H9 (cell line): Measurements from ENCODE around the gene TRIM37. TPM values are rescaled to one million over a fixed set of nuclear protein-coding genes. Genes with fewer than 3 reads are reported as not detected.

Source experiments
- DNase-seq: peaks from one replicate; pipeline ENCODE4 v3.0.0-alpha.2; 2017
- H2AFZ ChIP-seq: one replicate; pipeline ENCODE4 v1.6.1; 2013; ENCODE audit warnings: mild to moderate bottlenecking, low read length, control low read depth, moderate library complexity
- H2AK5ac ChIP-seq: 2 replicates; pipeline ENCODE4 v1.6.1; 2013; ENCODE audit warnings: low read length, control low read depth, mixed read lengths; ENCODE audit not compliant: insufficient read length
- H2BK120ac ChIP-seq: one replicate; pipeline ENCODE4 v1.6.1; 2013; ENCODE audit warnings: low read depth, mild to moderate bottlenecking, low read length, control low read depth, inconsistent platforms; ENCODE audit not compliant: poor library complexity, severe bottlenecking
- H2BK12ac ChIP-seq: 2 replicates; pipeline ENCODE4 v1.6.1; 2013; ENCODE audit warnings: low read length, control low read depth, mixed read lengths, low read depth; ENCODE audit not compliant: insufficient read length
- H2BK15ac ChIP-seq: 2 replicates; pipeline ENCODE4 v1.6.1; 2013; ENCODE audit warnings: low read depth, low read length, control low read depth
- H2BK20ac ChIP-seq: one replicate; pipeline ENCODE4 v1.6.1; 2013; ENCODE audit warnings: low read depth, mild to moderate bottlenecking, low read length, control low read depth, inconsistent platforms; ENCODE audit not compliant: poor library complexity, severe bottlenecking
- H2BK5ac ChIP-seq: 2 replicates; pipeline ENCODE4 v1.6.1; 2013; ENCODE audit warnings: low read length, control low read depth, mixed read lengths; ENCODE audit not compliant: insufficient read length
- H3K14ac ChIP-seq: 2 replicates; pipeline ENCODE4 v1.6.1; 2013; ENCODE audit warnings: low read length, control low read depth; ENCODE audit not compliant: insufficient read depth
- H3K18ac ChIP-seq: 2 replicates; pipeline ENCODE4 v1.6.1; 2013; ENCODE audit warnings: low read depth, mild to moderate bottlenecking, mixed read lengths, low read length, control low read depth; ENCODE audit not compliant: insufficient read length
- H3K23ac ChIP-seq: 2 replicates; pipeline ENCODE4 v1.6.1; 2013; ENCODE audit warnings: low read length, control low read depth, mixed read lengths, low read depth; ENCODE audit not compliant: insufficient read length
- H3K23me2 ChIP-seq: 2 replicates; pipeline ENCODE4 v1.6.1; 2013; ENCODE audit warnings: low read depth, mild to moderate bottlenecking, mixed read lengths, low read length, control low read depth; ENCODE audit not compliant: insufficient read length, poor library complexity, severe bottlenecking
- H3K27ac ChIP-seq: 2 replicates; pipeline ENCODE4 v1.5.1; 2013; ENCODE audit warnings: low read length, control low read depth, mixed read lengths, low read depth; ENCODE audit not compliant: insufficient read length
- H3K27me3 ChIP-seq: 2 replicates; pipeline ENCODE4 v1.6.1; 2013; ENCODE audit warnings: low read length, control low read depth, inconsistent platforms; ENCODE audit not compliant: insufficient read depth
- H3K4ac ChIP-seq: 2 replicates; pipeline ENCODE4 v1.6.1; 2013; ENCODE audit warnings: low read depth, mild to moderate bottlenecking, control low read depth, inconsistent platforms, low read length, moderate library complexity
- H3K4me1 ChIP-seq: 2 replicates; pipeline ENCODE4 v1.6.1; 2013; ENCODE audit warnings: low read length, control low read depth, inconsistent platforms; ENCODE audit not compliant: insufficient read depth
- H3K4me2 ChIP-seq: 2 replicates; pipeline ENCODE4 v1.6.1; 2013; ENCODE audit warnings: low read length, control low read depth, mixed read lengths; ENCODE audit not compliant: insufficient read length, insufficient read depth
- H3K56ac ChIP-seq: 2 replicates; pipeline ENCODE4 v1.6.1; 2013; ENCODE audit warnings: low read depth, mild to moderate bottlenecking, mixed read lengths, low read length, control low read depth; ENCODE audit not compliant: insufficient read length
- H3K79me1 ChIP-seq: 2 replicates; pipeline ENCODE4 v1.6.1; 2013; ENCODE audit warnings: low read depth, mild to moderate bottlenecking, moderate library complexity, low read length, control low read depth, inconsistent platforms; ENCODE audit not compliant: insufficient read depth, poor library complexity, severe bottlenecking
- H3K79me2 ChIP-seq: 2 replicates; pipeline ENCODE4 v1.6.1; 2013; ENCODE audit warnings: low read length, control low read depth, inconsistent platforms; ENCODE audit not compliant: insufficient read depth
- H3K9ac ChIP-seq: 2 replicates; pipeline ENCODE4 v1.6.1; 2013; ENCODE audit warnings: low read length, control low read depth, mixed read lengths; ENCODE audit not compliant: insufficient read length; ENCODE audit errors: extremely low read depth
- H3K9me3 ChIP-seq: one replicate; pipeline ENCODE4 v1.6.1; 2013; ENCODE audit warnings: low read depth, low read length, inconsistent platforms; ENCODE audit not compliant: control insufficient read depth
- H3T11ph ChIP-seq: one replicate; pipeline ENCODE4 v1.6.1; 2013; ENCODE audit warnings: mild to moderate bottlenecking, low read length, control low read depth, inconsistent platforms
- H4K20me1 ChIP-seq: one replicate; pipeline ENCODE4 v1.6.1; 2013; ENCODE audit not compliant: control insufficient read depth, insufficient read length, insufficient read depth
- H4K5ac ChIP-seq: 2 replicates; pipeline ENCODE4 v1.6.1; 2013; ENCODE audit warnings: low read depth, mild to moderate bottlenecking, mixed read lengths, low read length, control low read depth; ENCODE audit not compliant: insufficient read length
- H4K8ac ChIP-seq: replicated peaks from 2 replicates; pipeline ENCODE4 v1.6.1; 2013; ENCODE audit warnings: low read length, control low read depth, mixed read lengths, low read depth; ENCODE audit not compliant: insufficient read length
- H4K91ac ChIP-seq: 2 replicates; pipeline ENCODE4 v1.6.1; 2013; ENCODE audit warnings: low read depth, mild to moderate bottlenecking, moderate library complexity, mixed read lengths, low read length, control low read depth; ENCODE audit not compliant: insufficient read length
- H3K27ac Mint-ChIP-seq, 3 experiments: 2 replicates in 2 of 3; 3 replicates in 1 of 3; pipeline ENCODE4 v1.8.0; 2020 to 2021; ENCODE audit warnings: mixed read lengths in 3 of 3, mild to moderate bottlenecking in 1 of 3, moderate library complexity in 1 of 3
- H3K27me3 Mint-ChIP-seq: 2 replicates; pipeline ENCODE4 v1.8.0; 2021; ENCODE audit warnings: low read depth, mild to moderate bottlenecking, moderate library complexity, mixed read lengths
- H3K36me3 Mint-ChIP-seq, 3 experiments: 2 replicates in 2 of 3; 3 replicates in 1 of 3; pipeline ENCODE4 v1.8.0; 2020 to 2021; ENCODE audit warnings: low read depth in 3 of 3, mixed read lengths in 3 of 3; ENCODE audit not compliant: insufficient read depth in 1 of 3
- H3K4me1 Mint-ChIP-seq, 2 experiments: 2 replicates each; pipeline ENCODE4 v1.8.0; 2020; ENCODE audit warnings: mixed read lengths in 2 of 2
- H3K4me3 Mint-ChIP-seq, 2 experiments: 2 replicates in 1 of 2; 3 replicates in 1 of 2; pipeline ENCODE4 v1.8.0; 2020 to 2021; ENCODE audit warnings: mild to moderate bottlenecking in 2 of 2, mixed read lengths in 2 of 2, moderate library complexity in 1 of 2
- H3K9me3 Mint-ChIP-seq, 2 experiments: 2 replicates in 1 of 2; 3 replicates in 1 of 2; pipeline ENCODE4 v1.8.0; 2020; ENCODE audit warnings: mild to moderate bottlenecking in 2 of 2, mixed read lengths in 2 of 2, moderate library complexity in 1 of 2
- CTCF ChIP-seq: fragments of 200-600 bp; sonication (generic); conservative IDR thresholded peaks from 3 replicates; pipeline ENCODE4 v1.8.0; 2021; ENCODE audit warnings: antibody characterized with exemption, mild to moderate bottlenecking
- WGBS: extraction: QIAGEN DNeasy Blood & Tissue Kit; methylation state at CpG from one replicate; pipeline ENCODE4 v1.1.7; 2013; ENCODE audit warnings: missing lambda C conversion rate, low lambda C conversion rate, mixed read lengths; ENCODE audit not compliant: insufficient read length; ENCODE audit errors: extremely low coverage; 5-methylcytosine and 5-hydroxymethylcytosine counted together
- total RNA-seq: library from RNA; stranded (reverse); gene quantifications from 2 replicates; pipeline ENCODE4 v1.2.1, GENCODE V29; 2021

TRIM37 gene
- total RNA-seq, 1 experiment from 2014 or later, result 52.1 TPM

DNA sequence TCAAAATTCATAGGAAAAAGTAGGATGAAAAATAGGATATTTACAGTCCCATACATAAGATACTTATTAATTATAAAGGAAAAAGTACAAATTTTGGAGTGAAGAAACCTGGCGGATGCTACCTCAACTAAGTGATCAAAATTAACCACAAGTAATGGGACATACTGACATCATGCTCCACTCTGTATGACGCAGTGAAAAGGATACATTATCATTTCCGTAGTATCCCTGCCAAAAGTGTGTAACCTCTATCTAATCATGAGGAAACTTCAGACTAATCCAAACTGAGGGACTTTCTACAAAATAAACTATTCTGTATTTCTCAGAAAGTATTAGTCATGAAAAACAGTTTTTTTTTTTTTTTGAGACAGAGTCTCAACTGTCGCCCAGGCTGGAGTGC lies 60.5 kb downstream of the TRIM37 start:
- H3K4me2 ChIP-seq, result no peak overlapping the region
- no peaks in the 10 kb centered on the region for H3K9me3 ChIP-seq
- H3K14ac ChIP-seq, result no peak overlapping the region
- H3K27me3 ChIP-seq, result no peaks in the 10 kb centered on the region
- no peak overlapping the region for H2BK20ac ChIP-seq
- H2AFZ ChIP-seq, result no peak overlapping the region
- Mint-ChIP-seq H3K36me3 (peaks cover 26 to 61% (median 49%) of the 10 kb centered on the region in 3 experiments; a peak in 6 of 7 replicates), H3K9me3 (no peaks in the 10 kb centered on the region), H3K27me3 (no peaks in the 10 kb centered on the region), H3K27ac (no peak overlapping the region), H3K4me1 (no peaks in the 10 kb centered on the region), H3K4me3 (no peak overlapping the region)
- no peaks in the 10 kb centered on the region for H3K23me2 ChIP-seq
- H2AK5ac ChIP-seq, result no peak overlapping the region
- H3K9ac ChIP-seq, result no peak overlapping the region
- H3K4me1 ChIP-seq, result no peaks in the 10 kb centered on the region
- no peak overlapping the region for H2BK15ac ChIP-seq
- H2BK5ac ChIP-seq, result no peak overlapping the region
- no peak overlapping the region for H2BK12ac ChIP-seq
- no peak overlapping the region for H3K27ac ChIP-seq
- H3K56ac ChIP-seq, result no peak overlapping the region
- H3K79me2 ChIP-seq, result no peaks in the 10 kb centered on the region
- DNase-seq, result no peak
- no peak overlapping the region for H3K23ac ChIP-seq
- H4K8ac ChIP-seq, result no peak overlapping the region
- no CpG with 5 or more reads among the region's 4 CpGs for WGBS
- no peak overlapping the region for H4K91ac ChIP-seq
- no peak overlapping the region for H4K5ac ChIP-seq
- H4K20me1 ChIP-seq, result no peaks in the 10 kb centered on the region
- H3K18ac ChIP-seq, result no peak overlapping the region
- no peaks in the 10 kb centered on the region for H3K79me1 ChIP-seq
- no peak overlapping the region for H3T11ph ChIP-seq
- H3K4ac ChIP-seq, result no peak overlapping the region
- H2BK120ac ChIP-seq, result no peak overlapping the region
- no peak for TF ChIP-seq CTCF
